ENCODE results near the gene ARHGAP23. TPM values are rescaled to one million over a fixed set of nuclear protein-coding genes. Genes with fewer than 3 reads are reported as not detected.

Gene ARHGAP23
- total RNA-seq, 1 donor from 2014 or later, result 157 TPM

- H3K36me3 Mint-ChIP-seq (ENCODE audit: low read depth), result no peaks in the 10 kb centered on the region
- H3K4me1 Mint-ChIP-seq (ENCODE audit: low read depth), result no peaks in the 10 kb centered on the region
- peaks cover 23% of the 10 kb centered on the region for H3K27me3 Mint-ChIP-seq (ENCODE audit: low read depth)
- DNase-seq (ENCODE audit: low spot score), result no peak
- no peak overlapping the region for H3K4me3 Mint-ChIP-seq (ENCODE audit: unreplicated experiment)
- TF ChIP-seq CTCF (IDR thresholded peaks at IDR 0.05), result no peak
- H3K9me3 Mint-ChIP-seq (ENCODE audit: low read depth), result no peaks in the 10 kb centered on the region
- no peak overlapping the region for H3K27ac Mint-ChIP-seq (ENCODE audit: unreplicated experiment)
These were observed 118.1 kb downstream of the ARHGAP23 start for GRCh38 chr17:38546396-38546795.

GRCh38 chr17:38547444-38547843 lies 119.2 kb downstream of the ARHGAP23 start:
- H3K27me3 Mint-ChIP-seq (ENCODE audit: low read depth), result peaks cover 20% of the 10 kb centered on the region
- H3K4me3 Mint-ChIP-seq (ENCODE audit: unreplicated experiment), result no peak overlapping the region
- no peak overlapping the region for H3K27ac Mint-ChIP-seq (ENCODE audit: unreplicated experiment)
- no peaks in the 10 kb centered on the region for H3K36me3 Mint-ChIP-seq (ENCODE audit: low read depth)
- no peaks in the 10 kb centered on the region for H3K4me1 Mint-ChIP-seq (ENCODE audit: low read depth)
- TF ChIP-seq CTCF (IDR thresholded peaks at IDR 0.05), result no peak
- no peak for DNase-seq (ENCODE audit: low spot score)
- no peaks in the 10 kb centered on the region for H3K9me3 Mint-ChIP-seq (ENCODE audit: low read depth)

DNA sequence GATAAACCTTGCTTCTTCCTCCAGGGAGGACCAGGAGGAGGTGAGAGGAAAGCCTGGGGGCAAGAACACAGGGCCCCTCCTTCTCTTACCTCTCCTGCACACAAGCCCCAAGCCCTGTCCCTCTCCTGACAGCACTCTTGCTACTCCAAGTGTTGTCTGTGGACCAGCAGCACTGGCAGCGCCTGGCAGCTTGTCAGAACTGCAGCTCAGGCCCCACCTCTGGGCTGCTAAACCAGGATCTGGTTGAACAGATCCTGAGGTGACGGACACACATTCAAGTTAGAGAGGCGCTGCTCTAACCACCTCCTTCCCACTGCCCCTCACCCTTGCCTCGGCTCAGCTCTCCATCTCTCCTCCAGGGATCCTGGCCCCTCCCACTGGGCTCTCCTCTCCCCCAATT lies 121.0 kb downstream of the ARHGAP23 start:
- H3K27me3 Mint-ChIP-seq (ENCODE audit: low read depth), result peaks cover 27% of the 10 kb centered on the region
- H3K4me3 Mint-ChIP-seq (ENCODE audit: unreplicated experiment), result no peak overlapping the region
- H3K27ac Mint-ChIP-seq (ENCODE audit: unreplicated experiment), result no peak overlapping the region
- H3K36me3 Mint-ChIP-seq (ENCODE audit: low read depth), result no peaks in the 10 kb centered on the region
- H3K9me3 Mint-ChIP-seq (ENCODE audit: low read depth), result no peaks in the 10 kb centered on the region
- DNase-seq (ENCODE audit: low spot score), result no peak
- TF ChIP-seq CTCF (IDR thresholded peaks at IDR 0.05), result no peak
- H3K4me1 Mint-ChIP-seq (ENCODE audit: low read depth), result no peaks in the 10 kb centered on the region

GRCh38 chr17:38550661-38551060 lies 122.4 kb downstream of the ARHGAP23 start:
- no peak for DNase-seq (ENCODE audit: low spot score)
- Mint-ChIP-seq H3K36me3 (ENCODE audit: low read depth) (no peaks in the 10 kb centered on the region), H3K27me3 (ENCODE audit: low read depth) (peaks cover 33% of the 10 kb centered on the region)

GRCh38 chr17:38551121-38551520 lies 122.9 kb downstream of the ARHGAP23 start:
- no peak overlapping the region for H3K4me3 Mint-ChIP-seq (ENCODE audit: unreplicated experiment)
- no peaks in the 10 kb centered on the region for H3K36me3 Mint-ChIP-seq (ENCODE audit: low read depth)
- no peak for TF ChIP-seq CTCF (IDR thresholded peaks at IDR 0.05)
- DNase-seq (ENCODE audit: low spot score), result no peak
- H3K27me3 Mint-ChIP-seq (ENCODE audit: low read depth), result peaks cover 34% of the 10 kb centered on the region
- no peak overlapping the region for H3K27ac Mint-ChIP-seq (ENCODE audit: unreplicated experiment)
- H3K9me3 Mint-ChIP-seq (ENCODE audit: low read depth), result no peaks in the 10 kb centered on the region
- no peaks in the 10 kb centered on the region for H3K4me1 Mint-ChIP-seq (ENCODE audit: low read depth)

More at GRCh38 chr17:38550661-38551060, 122.4 kb downstream of the ARHGAP23 start:
- Mint-ChIP-seq H3K4me1 (ENCODE audit: low read depth) (no peaks in the 10 kb centered on the region), H3K4me3 (ENCODE audit: unreplicated experiment) (no peak overlapping the region), H3K27ac (ENCODE audit: unreplicated experiment) (no peak overlapping the region), H3K9me3 (ENCODE audit: low read depth) (no peaks in the 10 kb centered on the region)
- TF ChIP-seq CTCF (IDR thresholded peaks at IDR 0.05), result no peak

All from chondrocyte (in vitro differentiated cells).